HL-60 (cell line): Measurements from ENCODE around the gene TSHZ2.
"Not testable (repeated sequence)": the region's sequence is repeated elsewhere in the genome, so short reads cannot be mapped to it uniquely, and the experiment has no call there.

Source experiments
- DNase-seq, 2 experiments: peaks; one replicate each; pipeline ENCODE4 v3.0.0-alpha.2; 2010 to 2020; ENCODE audit warnings: low read depth in 1 of 2, low spot score in 1 of 2
- H3K27ac ChIP-seq: fragments of 250-450 bp; sonication (Bioruptor Pico); replicated peaks from 2 replicates; pipeline ENCODE4 v1.5.1; 2020; ENCODE audit warnings: mild to moderate bottlenecking, moderate library complexity
- H3K27me3 ChIP-seq: fragments of 250-450 bp; sonication (Bioruptor Pico); 2 replicates; pipeline ENCODE4 v1.5.1; 2021; ENCODE audit warnings: mild to moderate bottlenecking, moderate library complexity; ENCODE audit not compliant: insufficient read depth, poor library complexity, severe bottlenecking
- H3K4me3 ChIP-seq: replicated peaks from 2 replicates; pipeline ENCODE4 v1.5.1; 2011; ENCODE audit warnings: mild to moderate bottlenecking, control low read depth, low read length; ENCODE audit not compliant: insufficient read depth
- GABPA ChIP-seq: IDR thresholded peaks from 2 replicates; pipeline ENCODE4 v1.6.1; 2012; ENCODE audit warnings: low read depth
- POLR2AphosphoS5 ChIP-seq: IDR thresholded peaks from 2 replicates; pipeline ENCODE4 v1.6.1; 2012; ENCODE audit warnings: low read depth
- SPI1 ChIP-seq: IDR thresholded peaks from 2 replicates; pipeline ENCODE4 v1.6.1; 2012; ENCODE audit warnings: low read depth, mild to moderate bottlenecking, borderline replicate concordance
- TF ChIP-seq, protein P1 (sequence below): IDR thresholded peaks from one replicate; pipeline ENCODE4 v1.5.1; 2011; ENCODE audit warnings: low read length, control low read depth, inconsistent platforms; ENCODE audit not compliant: insufficient read depth
- TF ChIP-seq, protein P2 (sequence below): IDR thresholded peaks from 2 replicates; pipeline ENCODE4 v1.6.1; 2012; ENCODE audit warnings: low read depth; ENCODE audit not compliant: insufficient replicate concordance

The TSHZ2 gene

DNA sequence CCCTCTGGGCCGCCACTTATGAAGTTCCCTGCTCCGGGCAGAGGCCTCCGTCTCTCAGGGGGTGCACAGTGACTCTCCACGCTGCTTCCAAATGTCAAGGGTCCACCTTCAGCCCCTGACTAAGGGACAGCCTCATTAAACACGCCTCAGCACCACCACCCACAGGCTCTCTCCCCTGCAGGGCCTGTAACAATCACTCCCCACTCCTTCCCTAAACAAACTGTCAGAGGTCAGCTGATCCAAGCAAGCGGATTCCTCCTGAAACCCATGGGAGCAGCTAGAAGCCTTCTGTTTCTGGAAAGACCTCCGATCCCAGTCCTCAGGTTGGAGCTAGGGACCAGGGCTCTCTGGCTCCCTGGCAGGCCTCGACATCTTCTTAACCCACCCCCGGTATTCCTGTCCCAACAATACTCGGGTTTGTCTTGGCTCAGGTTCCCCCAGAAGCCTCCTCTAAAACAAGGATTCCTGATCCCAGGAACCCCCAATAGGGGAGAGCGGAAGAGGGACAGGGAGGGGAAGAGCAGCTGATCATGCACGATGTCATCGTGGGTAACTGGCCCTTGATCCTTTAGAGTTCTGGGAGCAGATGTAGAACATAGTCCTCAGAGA, 440.5 kb downstream of the TSHZ2 start:
- H3K4me3 ChIP-seq, result no peak overlapping the region
- TF ChIP-seq POLR2AphosphoS5 (no peak), SPI1 (no peak)

DNA sequence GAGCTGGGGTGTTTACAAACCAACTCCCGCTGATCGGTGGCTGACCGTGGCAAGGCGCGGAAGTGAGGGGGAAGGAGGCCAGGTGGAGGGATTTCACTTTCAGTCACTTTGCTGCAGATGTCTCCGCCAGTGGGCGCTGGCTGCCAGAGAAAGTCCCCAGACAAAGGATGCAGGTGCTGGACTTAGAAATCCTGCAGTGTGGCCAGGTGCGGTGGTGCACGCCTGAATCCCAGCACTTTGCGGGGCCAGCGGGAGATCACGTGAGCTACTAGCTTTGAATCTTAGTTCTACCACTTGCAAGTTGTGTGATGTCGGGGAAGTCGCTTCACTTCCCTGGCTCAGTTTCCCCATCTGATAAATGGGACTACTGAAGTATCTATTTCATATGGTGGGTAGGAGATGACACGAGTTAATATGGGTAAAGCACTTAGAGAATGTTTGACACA, 441.1 kb downstream of the TSHZ2 start:
- no peak for DNase-seq
- TF ChIP-seq GABPA, result no peak
- TF ChIP-seq, protein P1, sequence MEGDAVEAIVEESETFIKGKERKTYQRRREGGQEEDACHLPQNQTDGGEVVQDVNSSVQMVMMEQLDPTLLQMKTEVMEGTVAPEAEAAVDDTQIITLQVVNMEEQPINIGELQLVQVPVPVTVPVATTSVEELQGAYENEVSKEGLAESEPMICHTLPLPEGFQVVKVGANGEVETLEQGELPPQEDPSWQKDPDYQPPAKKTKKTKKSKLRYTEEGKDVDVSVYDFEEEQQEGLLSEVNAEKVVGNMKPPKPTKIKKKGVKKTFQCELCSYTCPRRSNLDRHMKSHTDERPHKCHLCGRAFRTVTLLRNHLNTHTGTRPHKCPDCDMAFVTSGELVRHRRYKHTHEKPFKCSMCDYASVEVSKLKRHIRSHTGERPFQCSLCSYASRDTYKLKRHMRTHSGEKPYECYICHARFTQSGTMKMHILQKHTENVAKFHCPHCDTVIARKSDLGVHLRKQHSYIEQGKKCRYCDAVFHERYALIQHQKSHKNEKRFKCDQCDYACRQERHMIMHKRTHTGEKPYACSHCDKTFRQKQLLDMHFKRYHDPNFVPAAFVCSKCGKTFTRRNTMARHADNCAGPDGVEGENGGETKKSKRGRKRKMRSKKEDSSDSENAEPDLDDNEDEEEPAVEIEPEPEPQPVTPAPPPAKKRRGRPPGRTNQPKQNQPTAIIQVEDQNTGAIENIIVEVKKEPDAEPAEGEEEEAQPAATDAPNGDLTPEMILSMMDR, result no peak
- TF ChIP-seq POLR2AphosphoS5, result no peak
- TF ChIP-seq, protein P2, sequence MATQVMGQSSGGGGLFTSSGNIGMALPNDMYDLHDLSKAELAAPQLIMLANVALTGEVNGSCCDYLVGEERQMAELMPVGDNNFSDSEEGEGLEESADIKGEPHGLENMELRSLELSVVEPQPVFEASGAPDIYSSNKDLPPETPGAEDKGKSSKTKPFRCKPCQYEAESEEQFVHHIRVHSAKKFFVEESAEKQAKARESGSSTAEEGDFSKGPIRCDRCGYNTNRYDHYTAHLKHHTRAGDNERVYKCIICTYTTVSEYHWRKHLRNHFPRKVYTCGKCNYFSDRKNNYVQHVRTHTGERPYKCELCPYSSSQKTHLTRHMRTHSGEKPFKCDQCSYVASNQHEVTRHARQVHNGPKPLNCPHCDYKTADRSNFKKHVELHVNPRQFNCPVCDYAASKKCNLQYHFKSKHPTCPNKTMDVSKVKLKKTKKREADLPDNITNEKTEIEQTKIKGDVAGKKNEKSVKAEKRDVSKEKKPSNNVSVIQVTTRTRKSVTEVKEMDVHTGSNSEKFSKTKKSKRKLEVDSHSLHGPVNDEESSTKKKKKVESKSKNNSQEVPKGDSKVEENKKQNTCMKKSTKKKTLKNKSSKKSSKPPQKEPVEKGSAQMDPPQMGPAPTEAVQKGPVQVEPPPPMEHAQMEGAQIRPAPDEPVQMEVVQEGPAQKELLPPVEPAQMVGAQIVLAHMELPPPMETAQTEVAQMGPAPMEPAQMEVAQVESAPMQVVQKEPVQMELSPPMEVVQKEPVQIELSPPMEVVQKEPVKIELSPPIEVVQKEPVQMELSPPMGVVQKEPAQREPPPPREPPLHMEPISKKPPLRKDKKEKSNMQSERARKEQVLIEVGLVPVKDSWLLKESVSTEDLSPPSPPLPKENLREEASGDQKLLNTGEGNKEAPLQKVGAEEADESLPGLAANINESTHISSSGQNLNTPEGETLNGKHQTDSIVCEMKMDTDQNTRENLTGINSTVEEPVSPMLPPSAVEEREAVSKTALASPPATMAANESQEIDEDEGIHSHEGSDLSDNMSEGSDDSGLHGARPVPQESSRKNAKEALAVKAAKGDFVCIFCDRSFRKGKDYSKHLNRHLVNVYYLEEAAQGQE, result no peak
- TF ChIP-seq SPI1, result no peak
- Histone ChIP-seq H3K27me3 (no peaks in the 10 kb centered on the region), H3K27ac (no peak overlapping the region), H3K4me3 (no peak overlapping the region)

More for the DNA sequence above, 440.5 kb downstream of the TSHZ2 start:
- no peak for DNase-seq
- Histone ChIP-seq H3K27ac (no peak overlapping the region), H3K27me3 (no peaks in the 10 kb centered on the region)

DNA sequence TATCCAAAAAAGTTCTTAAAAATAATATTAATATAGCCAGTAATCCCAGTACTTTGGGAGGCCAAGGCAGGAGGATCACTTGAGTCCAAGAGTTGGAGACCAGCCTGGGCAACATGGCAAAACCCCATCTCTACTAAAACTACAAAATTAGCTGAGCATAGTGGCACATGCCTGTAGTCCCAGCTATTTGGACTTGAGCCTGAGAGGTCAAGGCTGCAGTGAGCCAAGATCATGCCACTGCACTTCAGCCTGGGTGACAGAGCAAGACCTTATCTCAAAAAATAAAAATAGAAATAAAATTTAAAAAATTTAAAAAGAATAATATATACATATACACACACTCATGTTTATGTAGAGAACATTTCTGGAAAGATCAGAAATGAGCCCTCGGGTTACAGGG, 441.7 kb downstream of the TSHZ2 start:
- H3K27me3 ChIP-seq, DNase-seq, H3K4me3 ChIP-seq, H3K27ac ChIP-seq: not testable (repeated sequence)

DNA sequence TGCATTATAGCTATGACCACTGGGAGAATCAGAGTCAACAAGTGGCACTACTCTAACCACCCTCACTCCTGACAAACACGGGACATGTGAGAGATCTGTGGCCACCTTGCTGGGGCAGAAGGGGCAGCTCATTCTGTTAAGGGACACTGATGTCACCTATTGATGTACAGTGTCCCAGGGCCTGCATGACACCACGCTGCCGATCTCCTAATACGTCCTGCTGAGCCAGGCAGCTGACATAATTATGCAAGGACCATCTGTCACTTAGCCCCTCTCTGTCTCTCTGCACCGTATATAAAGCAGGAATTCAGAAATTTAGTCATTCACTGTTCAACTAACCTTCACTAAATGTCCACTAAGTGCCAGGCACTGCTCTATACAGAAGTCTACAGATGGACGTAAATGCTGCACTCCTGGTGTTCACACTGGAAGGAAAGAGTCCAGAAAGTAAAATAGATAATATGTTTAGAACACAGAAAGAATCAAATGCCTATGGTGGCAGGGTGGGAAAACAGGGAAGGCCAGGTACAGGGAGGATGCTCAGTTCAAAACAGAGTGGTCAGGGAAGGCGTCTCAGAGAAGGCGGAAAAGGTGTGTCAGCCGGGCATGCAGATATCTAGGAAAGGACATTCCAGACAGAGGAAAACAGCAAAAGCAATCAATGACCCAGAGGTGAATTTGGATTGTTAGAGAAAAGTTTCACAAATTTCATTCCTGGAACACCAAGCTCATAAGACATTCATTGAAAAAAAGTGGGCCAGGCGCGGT, 447.7 kb downstream of the TSHZ2 start:
- Histone ChIP-seq H3K27ac (no peak overlapping the region), H3K27me3 (no peaks in the 10 kb centered on the region), H3K4me3 (no peak overlapping the region)
- DNase-seq, result no peak
- no peak for TF ChIP-seq GABPA
- TF ChIP-seq, protein P1, result no peak
- TF ChIP-seq SPI1, result no peak
- TF ChIP-seq POLR2AphosphoS5, result no peak
- TF ChIP-seq, protein P2, result no peak
